HCT116 (cell line): ENCODE measurements around the gene CEP43.

Experiments
- CEBPB ChIP-seq: IDR thresholded peaks from 2 replicates; pipeline ENCODE4 v1.6.1; 2012; ENCODE audit warnings: low read depth
- EZH2 ChIP-seq: fragments of 200-600 bp; sonication (generic); IDR thresholded peaks from 2 replicates; pipeline ENCODE4 v1.6.1; 2017; ENCODE audit warnings: antibody characterized with exemption, mixed run types
- SIN3A ChIP-seq: IDR thresholded peaks from 2 replicates; pipeline ENCODE4 v1.6.1; 2012; ENCODE audit warnings: low read depth
- ZNF274 ChIP-seq: fragments of 200-500 bp; sonication (Bioruptor generic); IDR thresholded peaks from 2 replicates; pipeline ENCODE4 v1.6.1; 2014; ENCODE audit warnings: mild to moderate bottlenecking, low read depth, low read length, inconsistent platforms
- TF ChIP-seq, protein P1 (sequence below), 3 experiments: fragments of 200-600 bp in 1 of 3; sonication (generic) in 1 of 3; IDR thresholded peaks in 2 of 3; conservative IDR thresholded peaks in 1 of 3; 2 replicates each; pipeline ENCODE4 v1.5.1; 2012 to 2017; ENCODE audit warnings: low read depth in 2 of 3, low read length in 2 of 3, antibody characterized with exemption in 1 of 3, borderline replicate concordance in 1 of 3, control low read depth in 1 of 3, mild to moderate bottlenecking in 1 of 3, mixed read lengths in 1 of 3, mixed run types in 1 of 3, moderate library complexity in 1 of 3; ENCODE audit not compliant: insufficient read depth in 1 of 3

DNA sequence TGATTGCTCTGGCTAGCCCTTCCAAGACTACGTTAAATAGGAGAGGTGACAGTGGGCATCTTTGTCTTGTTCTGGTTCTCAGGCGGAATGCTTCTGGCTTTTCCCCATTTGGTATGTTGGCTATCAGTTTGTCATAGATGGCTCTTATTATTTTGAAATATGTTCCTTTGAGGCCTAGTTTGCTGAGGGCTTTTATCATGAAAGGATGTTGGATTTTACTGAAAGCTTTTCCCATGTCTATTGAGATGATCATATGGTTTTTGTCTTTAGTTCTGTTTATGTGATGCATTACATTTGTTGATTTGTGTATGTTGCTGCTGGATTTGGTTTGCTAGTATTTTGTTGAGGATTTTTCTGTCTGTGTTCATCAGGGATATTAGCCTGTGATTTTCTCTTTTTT lies 32.9 kb upstream of the CEP43 start:
- TF ChIP-seq EZH2 (no peak), SIN3A (no peak), ZNF274 (no peak), CEBPB (no peak)
- TF ChIP-seq, protein P1, sequence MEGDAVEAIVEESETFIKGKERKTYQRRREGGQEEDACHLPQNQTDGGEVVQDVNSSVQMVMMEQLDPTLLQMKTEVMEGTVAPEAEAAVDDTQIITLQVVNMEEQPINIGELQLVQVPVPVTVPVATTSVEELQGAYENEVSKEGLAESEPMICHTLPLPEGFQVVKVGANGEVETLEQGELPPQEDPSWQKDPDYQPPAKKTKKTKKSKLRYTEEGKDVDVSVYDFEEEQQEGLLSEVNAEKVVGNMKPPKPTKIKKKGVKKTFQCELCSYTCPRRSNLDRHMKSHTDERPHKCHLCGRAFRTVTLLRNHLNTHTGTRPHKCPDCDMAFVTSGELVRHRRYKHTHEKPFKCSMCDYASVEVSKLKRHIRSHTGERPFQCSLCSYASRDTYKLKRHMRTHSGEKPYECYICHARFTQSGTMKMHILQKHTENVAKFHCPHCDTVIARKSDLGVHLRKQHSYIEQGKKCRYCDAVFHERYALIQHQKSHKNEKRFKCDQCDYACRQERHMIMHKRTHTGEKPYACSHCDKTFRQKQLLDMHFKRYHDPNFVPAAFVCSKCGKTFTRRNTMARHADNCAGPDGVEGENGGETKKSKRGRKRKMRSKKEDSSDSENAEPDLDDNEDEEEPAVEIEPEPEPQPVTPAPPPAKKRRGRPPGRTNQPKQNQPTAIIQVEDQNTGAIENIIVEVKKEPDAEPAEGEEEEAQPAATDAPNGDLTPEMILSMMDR (IDR thresholded peaks at IDR 0.05 in 2 of 3, conservative IDR thresholded peaks at IDR 0.05 in 1 of 3; ENCODE audit: borderline replicate concordance in 1 of 3, insufficient read depth in 1 of 3, low read depth in 2 of 3, low read length in 2 of 3) = no peak
